Uterus (tissue), 4 donors: Measurements from ENCODE around the gene SRRM2. TPM values are rescaled to one million over a fixed set of nuclear protein-coding genes. Genes with fewer than 3 reads are reported as not detected.

ENCODE experiments used
- DNase-seq, 2 donors: peaks; one replicate each; pipeline ENCODE4 v3.0.0-alpha.2; 2019 to 2020
- H3K27ac ChIP-seq, 2 donors: fragments of 200-600 bp; sonication (generic); 1 replicate in 1 of 2; 2 replicates in 1 of 2; pipeline ENCODE4 v1.5.1; 2016 to 2018
- H3K27me3 ChIP-seq, 2 donors: fragments of 200-600 bp; sonication (generic); one replicate each; pipeline ENCODE4 v1.5.1; 2018 to 2019; ENCODE audit warnings: control low read depth in 1 of 2
- H3K36me3 ChIP-seq, 2 donors: fragments of 200-600 bp; sonication (generic); one replicate each; pipeline ENCODE4 v1.5.1; 2019; ENCODE audit warnings: control low read depth in 1 of 2
- H3K4me1 ChIP-seq, 2 donors: fragments of 200-600 bp; sonication (generic); one replicate each; pipeline ENCODE4 v1.5.1; 2018 to 2019; ENCODE audit warnings: control low read depth in 1 of 2
- H3K4me3 ChIP-seq, 2 donors: fragments of 200-600 bp; sonication (generic); 1 replicate in 1 of 2; 2 replicates in 1 of 2; pipeline ENCODE4 v1.5.1; 2018 to 2019; ENCODE audit warnings: mild to moderate bottlenecking in 1 of 2
- H3K9me3 ChIP-seq, 2 donors: fragments of 200-600 bp; sonication (generic); one replicate each; pipeline ENCODE4 v1.5.1; 2019; ENCODE audit warnings: control low read depth in 1 of 2
- POLR2A ChIP-seq, 2 donors: fragments of 450-650 bp; IDR thresholded peaks; one replicate each; pipeline ENCODE4 v1.6.1; 2016; ENCODE audit warnings: antibody characterized with exemption in 2 of 2, mild to moderate bottlenecking in 1 of 2, moderate library complexity in 1 of 2
- intact Hi-C: fragments of 100-400 bp; cut with DNase I; formaldehyde crosslinking; loops from one replicate; pipeline ENCODE4 v1.15.1; 2023; ENCODE audit warnings: low total_unique reads
- total RNA-seq, 4 donors: library from RNA; depleted of rRNA in 3 of 4; stranded (reverse); fragments of >200 nt in 3 of 4; gene quantifications; one replicate each; pipeline versions ENCODE4 v1.1.0 to v1.2.4, GENCODE V29; 2014 to 2023
- TF ChIP-seq, protein P1 (sequence below), 4 experiments: fragments of 200-600 bp in 2 of 4; fragments of 450-650 bp in 2 of 4; sonication (generic) in 2 of 4; IDR thresholded peaks; one replicate each; pipeline ENCODE4 v1.5.1; 2016 to 2019; ENCODE audit warnings: antibody characterized with exemption in 4 of 4, mild to moderate bottlenecking in 2 of 4, moderate library complexity in 1 of 4
- donor health status: DM: yes; HTN: yes; CAD: no.

SRRM2 gene
- total RNA-seq, 4 donors from 2014 or later = 92.7 to 900 (median 121) TPM

DNA sequence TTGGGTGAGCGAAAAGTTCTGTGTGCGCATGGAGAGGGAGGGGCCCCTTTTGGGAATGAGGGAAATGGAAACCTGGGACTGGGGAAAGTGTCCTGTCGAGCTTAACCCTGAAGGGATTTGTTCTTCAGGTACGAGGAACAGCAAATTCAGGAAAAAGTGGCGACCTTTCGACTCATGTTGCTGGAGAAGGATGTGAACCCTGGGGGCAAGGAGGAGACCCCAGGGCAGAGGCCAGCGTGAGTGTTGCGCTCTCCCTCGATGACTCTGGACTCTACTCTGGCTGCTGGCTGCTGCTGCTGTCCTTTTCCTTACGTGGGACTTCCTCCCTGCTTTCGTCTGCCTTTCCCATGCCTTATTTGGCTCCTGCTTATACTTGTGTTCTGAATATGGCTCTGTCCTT lies 4.9 kb downstream of the SRRM2 start:
- Histone ChIP-seq H3K27ac (no peak overlapping the region), H3K4me1 (peaks cover 16 to 17% of the 10 kb centered on the region in 2 donors), H3K36me3 (no peaks in the 10 kb centered on the region), H3K9me3 (no peaks in the 10 kb centered on the region), H3K27me3 (no peaks in the 10 kb centered on the region), H3K4me3 (no peak overlapping the region)
- TF ChIP-seq, protein P1, sequence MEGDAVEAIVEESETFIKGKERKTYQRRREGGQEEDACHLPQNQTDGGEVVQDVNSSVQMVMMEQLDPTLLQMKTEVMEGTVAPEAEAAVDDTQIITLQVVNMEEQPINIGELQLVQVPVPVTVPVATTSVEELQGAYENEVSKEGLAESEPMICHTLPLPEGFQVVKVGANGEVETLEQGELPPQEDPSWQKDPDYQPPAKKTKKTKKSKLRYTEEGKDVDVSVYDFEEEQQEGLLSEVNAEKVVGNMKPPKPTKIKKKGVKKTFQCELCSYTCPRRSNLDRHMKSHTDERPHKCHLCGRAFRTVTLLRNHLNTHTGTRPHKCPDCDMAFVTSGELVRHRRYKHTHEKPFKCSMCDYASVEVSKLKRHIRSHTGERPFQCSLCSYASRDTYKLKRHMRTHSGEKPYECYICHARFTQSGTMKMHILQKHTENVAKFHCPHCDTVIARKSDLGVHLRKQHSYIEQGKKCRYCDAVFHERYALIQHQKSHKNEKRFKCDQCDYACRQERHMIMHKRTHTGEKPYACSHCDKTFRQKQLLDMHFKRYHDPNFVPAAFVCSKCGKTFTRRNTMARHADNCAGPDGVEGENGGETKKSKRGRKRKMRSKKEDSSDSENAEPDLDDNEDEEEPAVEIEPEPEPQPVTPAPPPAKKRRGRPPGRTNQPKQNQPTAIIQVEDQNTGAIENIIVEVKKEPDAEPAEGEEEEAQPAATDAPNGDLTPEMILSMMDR (IDR thresholded peaks at IDR 0.05) = no peak
- TF ChIP-seq POLR2A (IDR thresholded peaks at IDR 0.05) = no peak
- intact Hi-C loops = no loop called here
- no peak for DNase-seq

GRCh38 chr16:2761472-2761871 lies 9.0 kb downstream of the SRRM2 start:
- Histone ChIP-seq H3K4me1 (no peaks in the 10 kb centered on the region), H3K36me3 (no peaks in the 10 kb centered on the region), H3K9me3 (no peaks in the 10 kb centered on the region), H3K27ac (no peak overlapping the region), H3K4me3 (no peak overlapping the region), H3K27me3 (no peaks in the 10 kb centered on the region)
- TF ChIP-seq, protein P1 (IDR thresholded peaks at IDR 0.05) = no peak
- TF ChIP-seq POLR2A (IDR thresholded peaks at IDR 0.05) = no peak
- intact Hi-C loops = no loop called here
- DNase-seq = no peak

DNA sequence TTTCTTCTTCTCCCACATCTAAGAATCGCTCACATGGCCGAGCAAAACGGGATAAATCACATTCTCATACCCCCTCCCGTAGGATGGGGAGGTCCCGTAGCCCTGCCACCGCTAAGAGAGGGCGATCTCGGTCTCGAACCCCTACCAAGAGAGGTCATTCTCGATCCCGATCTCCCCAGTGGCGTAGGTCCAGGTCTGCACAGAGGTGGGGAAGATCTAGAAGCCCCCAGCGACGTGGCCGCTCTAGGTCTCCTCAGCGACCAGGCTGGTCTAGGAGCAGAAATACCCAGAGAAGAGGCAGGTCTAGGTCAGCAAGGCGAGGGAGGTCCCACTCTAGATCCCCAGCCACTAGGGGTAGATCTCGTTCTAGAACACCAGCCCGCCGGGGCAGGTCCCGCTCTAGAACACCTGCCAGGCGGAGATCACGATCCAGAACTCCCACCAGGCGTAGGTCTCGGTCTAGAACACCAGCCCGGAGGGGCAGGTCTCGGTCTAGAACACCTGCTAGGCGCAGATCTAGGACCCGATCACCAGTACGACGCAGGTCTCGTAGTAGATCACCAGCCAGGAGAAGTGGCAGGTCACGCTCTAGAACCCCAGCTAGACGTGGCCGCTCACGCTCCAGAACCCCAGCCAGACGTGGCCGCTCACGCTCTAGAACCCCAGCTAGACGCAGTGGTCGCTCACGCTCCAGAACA lies 9.6 kb downstream of the SRRM2 start:
- TF ChIP-seq, protein P1 (IDR thresholded peaks at IDR 0.05) = no peak
- no peak for TF ChIP-seq POLR2A (IDR thresholded peaks at IDR 0.05)
- no peak for DNase-seq
- no peaks in the 10 kb centered on the region for H3K9me3 ChIP-seq
- no peaks in the 10 kb centered on the region for H3K4me1 ChIP-seq
- H3K27me3 ChIP-seq = no peaks in the 10 kb centered on the region
- H3K36me3 ChIP-seq = no peaks in the 10 kb centered on the region
- H3K4me3 ChIP-seq = no peak overlapping the region
- intact Hi-C loops = no loop called here
- no peak overlapping the region for H3K27ac ChIP-seq

- Histone ChIP-seq H3K27ac (no peak overlapping the region), H3K4me1 (no peaks in the 10 kb centered on the region), H3K4me3 (no peak overlapping the region), H3K9me3 (no peaks in the 10 kb centered on the region), H3K27me3 (no peaks in the 10 kb centered on the region), H3K36me3 (no peaks in the 10 kb centered on the region)
- intact Hi-C loops = no loop called here
- no peak for TF ChIP-seq POLR2A (IDR thresholded peaks at IDR 0.05)
- TF ChIP-seq, protein P1 (IDR thresholded peaks at IDR 0.05) = no peak
- DNase-seq = no peak
These were observed 10.3 kb downstream of the SRRM2 start for GRCh38 chr16:2762711-2763110.

DNA sequence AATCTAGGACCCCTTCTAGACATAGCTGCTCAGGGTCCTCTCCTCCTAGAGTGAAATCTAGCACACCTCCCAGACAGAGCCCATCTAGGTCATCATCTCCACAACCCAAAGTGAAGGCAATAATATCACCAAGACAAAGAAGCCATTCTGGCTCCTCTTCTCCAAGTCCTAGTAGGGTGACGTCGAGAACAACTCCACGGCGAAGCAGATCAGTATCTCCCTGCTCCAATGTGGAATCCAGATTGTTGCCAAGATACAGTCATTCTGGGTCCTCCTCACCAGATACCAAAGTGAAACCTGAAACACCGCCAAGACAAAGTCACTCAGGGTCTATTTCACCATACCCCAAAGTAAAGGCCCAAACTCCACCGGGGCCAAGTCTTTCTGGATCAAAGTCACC lies 10.7 kb downstream of the SRRM2 start:
- Histone ChIP-seq H3K4me3 (no peak overlapping the region), H3K27me3 (no peaks in the 10 kb centered on the region), H3K36me3 (no peaks in the 10 kb centered on the region), H3K27ac (no peak overlapping the region), H3K4me1 (no peaks in the 10 kb centered on the region), H3K9me3 (no peaks in the 10 kb centered on the region)
- no peak for DNase-seq
- intact Hi-C loops = no loop called here
- TF ChIP-seq, protein P1 (IDR thresholded peaks at IDR 0.05) = no peak
